ENCODE results near the gene ABCB4.

DNA sequence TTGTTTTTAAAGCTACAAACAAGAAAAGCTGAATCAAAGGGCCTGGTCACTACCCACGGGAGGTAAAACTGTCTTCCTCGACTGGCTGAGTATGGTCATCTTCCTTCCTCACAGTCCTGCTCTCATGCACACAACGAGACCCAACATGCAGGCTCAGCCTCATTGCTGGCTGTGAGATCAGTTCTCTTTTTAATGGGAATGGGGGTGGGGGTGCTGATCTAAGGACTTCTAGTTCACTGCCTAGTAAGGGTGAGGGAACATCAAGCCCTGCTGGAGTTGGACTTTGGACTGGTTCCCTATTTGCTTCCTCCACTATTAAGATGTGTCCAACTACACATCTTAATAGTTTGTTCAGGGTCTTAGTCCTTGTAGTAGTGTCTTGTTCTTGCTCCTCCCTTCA lies 48.2 kb downstream of the ABCB4 start:
- no peak for TF ChIP-seq POLR2A (IDR thresholded peaks at IDR 0.05; ENCODE audit: low read length)
- TF ChIP-seq GATA1 (IDR thresholded peaks at IDR 0.05; ENCODE audit: low read depth, low read length): no peak
